Peyer's patch (tissue), 4 donors: ENCODE data around the gene BRCA2. TPM values are rescaled to one million over a fixed set of nuclear protein-coding genes. Genes with fewer than 3 reads are reported as not detected.
"Not testable (repeated sequence)": the region's sequence is repeated elsewhere in the genome, so short reads cannot be mapped to it uniquely, and the experiment has no call there.

Experiments used
- DNase-seq, 3 donors: peaks; one replicate each; pipeline ENCODE4 v3.0.0-alpha.2; 2017 to 2019
- H3K27ac ChIP-seq, 4 donors: fragments of 200-600 bp; sonication (generic); one replicate each; pipeline ENCODE4 v1.5.1; 2016 to 2019
- H3K27me3 ChIP-seq, 2 donors: fragments of 200-600 bp; sonication (generic); one replicate each; pipeline ENCODE4 v1.5.1; 2019
- H3K36me3 ChIP-seq, 3 donors: fragments of 200-600 bp; sonication (generic); one replicate each; pipeline ENCODE4 v1.5.1; 2016 to 2019
- H3K4me1 ChIP-seq, 4 donors: fragments of 200-600 bp; sonication (generic); one replicate each; pipeline ENCODE4 v1.5.1; 2016 to 2019
- H3K4me3 ChIP-seq, 4 donors: fragments of 200-600 bp; sonication (generic); 1 replicate in 3 of 4; 2 replicates in 1 of 4; pipeline ENCODE4 v1.5.1; 2016 to 2019; ENCODE audit warnings: mild to moderate bottlenecking in 1 of 4
- H3K9me3 ChIP-seq, 4 donors: fragments of 200-600 bp; sonication (generic); one replicate each; pipeline ENCODE4 v1.5.1; 2016 to 2019; ENCODE audit warnings: mild to moderate bottlenecking in 1 of 4
- CTCF ChIP-seq, 6 experiments: fragments of 450-650 bp in 4 of 6; fragments of 200-600 bp in 2 of 6; sonication (generic) in 1 of 6; IDR thresholded peaks; one replicate each; pipeline ENCODE4 v1.5.1; 2017 to 2019; ENCODE audit warnings: antibody characterized with exemption in 6 of 6, mild to moderate bottlenecking in 3 of 6, moderate library complexity in 1 of 6
- POLR2A ChIP-seq, 2 donors: fragments of 450-650 bp; IDR thresholded peaks; one replicate each; pipeline ENCODE4 v1.5.1; 2017; ENCODE audit warnings: antibody characterized with exemption in 2 of 2, mild to moderate bottlenecking in 2 of 2, moderate library complexity in 2 of 2
- total RNA-seq, 4 donors: library from RNA; depleted of rRNA; stranded (reverse); fragments of >200 nt; gene quantifications; one replicate each; pipeline ENCODE4 v1.1.0, GENCODE V29; 2016

Gene BRCA2
- total RNA-seq, 4 donors from 2014 or later, result 1.7 to 12.4 (median 2.7) TPM

GRCh38 chr13:32354040-32354439 is 38.7 kb downstream of the BRCA2 start:
- Histone ChIP-seq H3K4me1 (no peaks in the 10 kb centered on the region), H3K9me3 (no peaks in the 10 kb centered on the region), H3K27ac (no peak overlapping the region), H3K4me3 (no peak overlapping the region), H3K36me3 (no peaks in the 10 kb centered on the region), H3K27me3 (no peaks in the 10 kb centered on the region)
- no peak for TF ChIP-seq CTCF (IDR thresholded peaks at IDR 0.05)
- no peak for TF ChIP-seq POLR2A (IDR thresholded peaks at IDR 0.05)
- DNase-seq, result no peak

GRCh38 chr13:32355935-32356334 is 40.6 kb downstream of the BRCA2 start:
- H3K27me3 ChIP-seq, H3K36me3 ChIP-seq, H3K27ac ChIP-seq, H3K4me3 ChIP-seq, DNase-seq, H3K4me1 ChIP-seq, H3K9me3 ChIP-seq: not testable (repeated sequence)

- TF ChIP-seq POLR2A (IDR thresholded peaks at IDR 0.05) (no peak), CTCF (IDR thresholded peaks at IDR 0.05) (no peak)
- no peak overlapping the region for H3K4me3 ChIP-seq
- no peaks in the 10 kb centered on the region for H3K27me3 ChIP-seq
- H3K27ac ChIP-seq, result no peak overlapping the region
- H3K9me3 ChIP-seq, result no peaks in the 10 kb centered on the region
- H3K36me3 ChIP-seq, result no peaks in the 10 kb centered on the region
- no peaks in the 10 kb centered on the region for H3K4me1 ChIP-seq
- no peak for DNase-seq
Observed at GRCh38 chr13:32362574-32362973, 47.3 kb downstream of the BRCA2 start.

- no peak for TF ChIP-seq POLR2A (IDR thresholded peaks at IDR 0.05)
- TF ChIP-seq CTCF (IDR thresholded peaks at IDR 0.05), result no peak
- Histone ChIP-seq H3K36me3 (no peaks in the 10 kb centered on the region), H3K4me1 (no peaks in the 10 kb centered on the region), H3K4me3 (no peak overlapping the region), H3K27ac (no peak overlapping the region), H3K27me3 (no peaks in the 10 kb centered on the region), H3K9me3 (no peaks in the 10 kb centered on the region)
- DNase-seq, result no peak
Observed at GRCh38 chr13:32370805-32371204, 55.5 kb downstream of the BRCA2 start.

GRCh38 chr13:32376642-32377415 is 61.5 kb downstream of the BRCA2 start:
- Histone ChIP-seq H3K9me3 (no peaks in the 10 kb centered on the region), H3K4me3 (no peak overlapping the region), H3K27me3 (no peaks in the 10 kb centered on the region), H3K4me1 (no peaks in the 10 kb centered on the region), H3K36me3 (no peaks in the 10 kb centered on the region), H3K27ac (no peak overlapping the region)
- TF ChIP-seq POLR2A (IDR thresholded peaks at IDR 0.05) (no peak), CTCF (IDR thresholded peaks at IDR 0.05) (no peak)
- no peak for DNase-seq

- H3K27me3 ChIP-seq, result no peaks in the 10 kb centered on the region
- no peak for TF ChIP-seq POLR2A (IDR thresholded peaks at IDR 0.05)
- no peak for TF ChIP-seq CTCF (IDR thresholded peaks at IDR 0.05)
- H3K27ac ChIP-seq, result no peak overlapping the region
- H3K36me3 ChIP-seq, result no peaks in the 10 kb centered on the region
- no peak overlapping the region for H3K4me3 ChIP-seq
- no peak for DNase-seq
- no peaks in the 10 kb centered on the region for H3K9me3 ChIP-seq
- H3K4me1 ChIP-seq, result no peaks in the 10 kb centered on the region
Observed at GRCh38 chr13:32378012-32378411, 62.7 kb downstream of the BRCA2 start.
